Muscle of arm (tissue), 12 donors: ENCODE measurements around the gene PLAC9. TPM values are rescaled to one million over a fixed set of nuclear protein-coding genes. Genes with fewer than 3 reads are reported as not detected.

Source experiments
- DNase-seq: peaks from one replicate; pipeline ENCODE4 v3.0.0-alpha.2; 2013
- polyA plus RNA-seq, 12 donors: library from polyadenylated mRNA; unstranded; fragments of 120-200 nt; gene quantifications; one replicate each; pipeline ENCODE4 v1.2.1, GENCODE V29; 2013; ENCODE audit not compliant: insufficient read length in 12 of 12

Gene PLAC9
- polyA plus RNA-seq, 12 donors = 55.4 to 143 (median 71.3) TPM; not detected in 1

DNA sequence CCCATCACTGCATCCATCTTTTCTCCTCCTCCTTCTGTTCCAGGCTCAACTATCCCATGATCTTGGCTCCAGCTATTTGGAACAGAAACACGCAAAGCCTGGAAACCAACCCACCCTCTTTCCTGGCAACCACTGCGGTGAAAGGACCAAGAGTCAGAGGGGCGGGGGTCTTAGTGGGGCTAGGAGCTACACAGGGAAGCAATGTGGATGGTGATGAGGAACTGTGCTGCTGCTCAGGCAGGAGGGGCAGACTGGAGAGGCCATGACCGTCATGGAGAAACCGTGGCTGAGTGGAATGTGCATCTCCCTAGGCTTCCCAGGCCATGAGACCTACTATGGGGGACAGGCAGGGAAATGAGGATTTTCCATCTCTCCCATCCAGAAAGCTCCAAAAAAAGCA is 25.6 kb downstream of the PLAC9 start:
- DNase-seq = peak; percentile 66

- DNase-seq = peak; percentile 92
Measured at GRCh38 chr10:80158598-80159127, 26.1 kb downstream of the PLAC9 start.

DNA sequence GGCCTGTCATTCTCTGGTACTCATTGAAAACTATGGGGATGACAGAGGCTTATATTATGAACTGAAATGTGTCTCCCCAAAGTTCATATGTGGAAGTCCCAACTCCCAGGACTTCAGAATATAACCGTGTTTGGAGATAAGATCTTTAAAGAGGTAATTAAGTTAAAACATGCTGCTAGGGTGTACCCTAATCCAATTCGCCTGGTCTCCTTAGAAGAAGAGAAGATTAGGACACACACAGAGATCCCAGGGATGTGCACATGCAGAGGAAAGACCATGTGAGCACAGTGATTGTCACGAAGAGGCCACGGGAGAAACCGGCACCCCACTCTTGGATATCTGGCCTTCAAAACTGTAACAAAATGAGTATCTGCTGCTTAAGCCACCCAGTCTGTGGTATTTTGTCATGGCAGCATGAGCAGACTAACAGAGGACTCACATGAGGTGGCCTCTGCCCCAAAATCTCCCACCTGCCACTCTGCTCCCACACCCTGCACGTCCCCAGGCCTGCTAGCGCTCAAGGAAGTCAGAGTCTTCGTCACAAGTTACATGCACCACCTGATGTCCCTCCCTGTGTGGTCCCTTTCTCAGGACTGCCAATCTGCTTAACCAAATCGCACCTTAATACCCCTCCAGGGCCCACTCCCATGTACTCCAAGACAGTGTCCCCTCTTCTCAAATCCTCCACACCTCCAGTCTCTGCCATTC is 26.8 kb downstream of the PLAC9 start:
- DNase-seq = no peak

DNA sequence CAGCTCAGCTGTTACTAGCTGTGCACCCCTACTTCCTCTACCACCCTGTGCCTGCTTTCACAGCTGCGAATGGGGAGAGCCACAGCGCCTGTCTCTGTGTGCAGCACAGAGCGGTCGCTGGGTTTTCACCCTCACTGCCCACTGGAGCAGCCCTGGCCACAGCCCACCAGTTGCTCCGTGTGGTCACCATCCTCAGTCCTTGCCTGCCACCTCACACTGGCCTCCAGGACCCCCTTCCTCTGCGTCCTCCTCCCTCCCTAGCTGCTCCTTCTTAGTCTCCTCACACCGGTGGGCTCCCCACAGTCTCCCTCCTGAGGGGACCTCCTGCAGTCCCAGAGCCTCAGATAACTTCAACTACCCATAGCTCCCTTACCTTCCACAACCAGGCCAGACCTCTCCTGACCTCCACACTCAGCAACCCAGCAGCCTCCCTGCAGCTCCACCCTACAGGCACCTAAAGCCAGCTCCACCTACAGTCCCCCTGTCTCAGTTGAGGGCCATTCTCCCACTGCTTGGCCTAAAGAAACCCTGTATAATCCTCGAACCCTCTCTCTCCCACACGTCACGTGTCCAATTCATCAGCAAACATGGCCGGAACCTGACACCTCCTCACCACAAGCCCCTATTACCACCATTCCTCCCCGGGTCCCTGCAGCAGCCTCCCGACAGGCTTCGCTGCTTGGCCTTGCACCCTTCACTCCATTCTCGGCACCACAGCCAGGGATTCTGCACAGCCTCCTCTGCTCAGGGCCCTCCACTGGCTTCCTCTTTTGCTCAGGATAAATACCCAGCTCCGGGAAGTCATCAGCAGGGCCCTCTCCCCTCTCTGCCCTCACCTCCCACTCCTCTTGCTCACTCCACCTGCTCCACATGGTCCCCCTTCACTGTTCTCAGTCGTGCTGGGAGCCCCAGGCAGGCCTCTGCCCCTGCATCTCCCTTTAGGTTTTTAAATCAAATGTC is 28.1 kb downstream of the PLAC9 start:
- no peak for DNase-seq

DNA sequence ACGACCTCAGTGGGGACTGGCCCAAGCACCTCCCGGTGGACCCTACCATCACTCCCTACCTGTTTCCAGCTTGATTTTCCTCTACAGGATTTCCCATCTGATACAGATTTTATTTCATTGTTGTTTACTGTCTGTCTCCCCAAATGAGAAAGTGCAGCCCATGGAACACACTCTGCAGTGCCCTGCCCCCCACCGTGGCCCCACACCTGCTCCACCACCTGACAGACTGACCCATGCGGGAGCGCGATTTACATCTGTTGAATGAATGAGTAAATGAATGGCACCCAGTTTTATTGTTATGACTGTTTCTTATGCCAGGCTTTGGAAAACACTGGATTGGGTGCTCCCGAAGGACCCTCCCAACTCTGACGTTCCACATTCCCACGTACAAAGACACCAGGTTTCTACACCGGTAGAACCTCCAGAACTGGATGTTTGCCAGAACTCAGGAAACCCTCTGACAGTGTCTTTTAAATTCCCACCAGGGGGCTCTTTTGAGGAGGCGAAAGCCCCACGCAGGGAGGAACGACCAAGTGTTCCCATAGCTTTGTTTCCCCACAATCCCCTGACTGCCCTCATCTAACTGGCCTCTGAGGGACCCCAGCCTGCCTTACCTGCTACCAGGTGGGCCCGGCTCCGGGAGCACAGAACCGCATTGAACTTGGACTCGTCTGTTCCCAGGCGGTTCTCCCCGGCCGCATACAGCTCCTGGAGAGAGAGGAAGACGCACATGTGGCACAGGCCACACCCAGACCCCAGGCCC is 29.0 kb downstream of the PLAC9 start:
- no peak for DNase-seq

GRCh38 chr10:80163741-80164341 is 31.3 kb downstream of the PLAC9 start:
- DNase-seq = no peak

DNA sequence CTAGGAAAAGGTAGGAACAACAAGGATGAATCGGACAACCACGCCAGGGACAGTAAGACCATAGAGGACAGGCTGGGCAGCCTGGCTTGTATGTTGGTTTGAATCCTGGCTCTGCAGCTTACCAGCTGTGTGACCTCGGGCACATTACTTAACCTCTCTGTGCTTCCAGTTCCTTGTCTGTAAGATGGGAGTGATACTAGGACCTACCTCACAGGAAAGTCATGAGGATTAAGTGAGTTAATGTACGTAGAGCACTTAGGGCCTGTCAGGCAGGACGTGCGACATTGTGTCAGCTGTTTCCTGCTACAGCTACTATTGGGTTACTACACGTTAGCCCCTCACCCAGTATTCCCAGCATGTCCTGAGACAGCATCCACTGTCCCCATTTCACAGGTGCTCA is 32.1 kb downstream of the PLAC9 start:
- no peak for DNase-seq

GRCh38 chr10:80165173-80165572 is 32.6 kb downstream of the PLAC9 start:
- no peak for DNase-seq

DNA sequence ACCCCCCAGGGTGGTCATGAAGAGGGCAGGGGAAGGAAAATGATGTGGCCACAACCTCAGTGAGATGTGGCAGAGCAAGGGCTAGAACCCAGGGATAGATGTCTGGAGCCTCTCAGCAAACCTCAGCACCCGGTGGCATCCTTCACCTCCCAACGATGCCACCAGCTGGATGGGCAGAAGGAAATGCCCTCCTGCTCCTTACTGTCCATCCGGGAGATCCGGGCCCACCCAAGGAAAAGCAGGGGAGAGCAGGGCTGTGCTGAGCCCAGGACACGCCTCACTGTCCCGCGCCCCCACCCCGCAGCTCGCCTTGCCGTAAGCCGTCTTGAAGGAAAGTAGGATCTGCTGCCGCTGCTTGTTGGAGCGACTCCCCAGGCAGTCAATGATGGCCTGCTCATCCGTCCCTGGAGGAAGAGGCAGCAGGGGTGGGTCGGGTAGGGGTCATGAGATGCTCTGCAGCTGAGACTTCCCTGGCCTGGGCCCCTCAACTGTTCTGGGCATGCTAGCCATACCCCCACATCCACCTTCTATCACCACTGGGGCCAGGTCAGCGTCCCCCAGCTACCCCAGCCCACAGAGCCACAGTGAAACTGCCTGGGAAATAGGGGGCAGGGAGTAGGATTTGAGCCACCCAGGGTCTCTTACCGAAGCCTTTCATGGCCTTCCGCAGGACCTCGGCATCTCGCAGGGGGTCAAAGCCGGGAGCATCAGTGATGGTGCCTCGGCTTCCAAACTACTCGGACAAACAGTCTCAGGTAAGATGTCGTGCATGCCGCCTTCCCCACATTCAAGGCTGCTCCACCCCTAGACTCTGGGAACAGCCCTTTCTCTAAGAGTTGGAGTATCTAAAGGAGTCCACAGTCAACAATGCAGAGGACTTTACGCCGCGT is 34.3 kb downstream of the PLAC9 start:
- DNase-seq = no peak

GRCh38 chr10:80167471-80168161 is 35.1 kb downstream of the PLAC9 start:
- DNase-seq = no peak

GRCh38 chr10:80168162-80168511 is 35.6 kb downstream of the PLAC9 start:
- DNase-seq = no peak

GRCh38 chr10:80168679-80169380 is 36.3 kb downstream of the PLAC9 start:
- no peak for DNase-seq

GRCh38 chr10:80170026-80170425 is 37.5 kb downstream of the PLAC9 start:
- no peak for DNase-seq

DNA sequence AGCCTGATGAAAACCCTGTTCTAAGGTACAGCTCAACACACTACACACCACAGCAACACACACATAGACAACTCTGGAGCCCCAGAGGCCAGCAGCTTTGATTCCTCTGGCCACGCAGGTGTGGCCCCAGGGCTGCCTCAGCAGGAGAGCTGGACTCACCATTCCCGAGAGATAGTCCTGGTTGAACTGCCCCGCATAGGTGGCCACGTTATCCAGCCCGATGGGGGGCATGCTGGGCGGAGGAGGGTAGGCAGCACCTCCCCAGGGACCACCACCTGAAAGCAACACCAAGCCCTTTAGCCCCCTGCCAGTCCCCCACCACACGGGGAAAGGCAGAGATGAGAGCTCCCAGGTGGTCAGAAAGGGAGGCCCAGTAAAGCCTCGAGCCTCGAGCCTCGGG is 38.1 kb downstream of the PLAC9 start:
- DNase-seq = no peak

DNA sequence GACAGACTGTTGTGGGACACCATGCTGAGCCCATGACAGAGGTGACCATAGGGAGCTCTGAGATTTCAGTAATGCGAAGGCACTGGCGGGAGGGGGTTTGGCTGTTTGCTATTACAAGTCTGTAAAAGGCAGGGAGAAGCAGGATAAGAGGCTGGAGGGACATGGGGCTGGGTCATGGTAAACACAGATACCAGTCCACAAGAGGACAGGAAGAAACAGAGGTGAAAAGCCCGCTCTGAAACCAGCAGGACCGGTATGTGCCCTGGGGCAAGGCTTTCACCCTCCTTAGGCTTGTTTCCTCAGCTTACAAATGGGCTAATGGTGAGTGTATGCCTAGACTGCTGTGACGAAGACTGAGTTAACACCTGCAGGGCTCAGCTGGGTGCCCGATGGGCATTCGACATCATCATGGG is 38.7 kb downstream of the PLAC9 start:
- DNase-seq = no peak

GRCh38 chr10:80172896-80173295 is 40.4 kb downstream of the PLAC9 start:
- DNase-seq = no peak

DNA sequence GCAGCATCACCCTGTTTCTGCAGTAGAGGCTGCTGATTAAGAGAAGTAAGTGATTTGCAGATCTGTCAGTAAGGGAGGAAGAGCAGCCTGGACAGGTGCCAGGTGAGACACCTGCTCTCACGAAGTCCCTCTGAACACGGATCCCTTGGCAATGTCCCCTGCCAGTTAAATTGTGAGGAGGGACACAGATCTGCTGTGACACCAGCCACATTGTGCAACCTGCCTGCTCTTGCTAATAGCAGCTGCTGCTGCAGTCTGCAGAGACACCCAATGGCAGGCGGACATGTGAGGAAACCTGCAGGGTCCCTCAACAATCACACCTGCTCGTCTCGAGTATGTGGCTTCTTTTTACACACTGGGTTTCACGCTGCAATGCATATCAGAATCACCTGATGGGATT is 40.9 kb downstream of the PLAC9 start:
- no peak for DNase-seq

GRCh38 chr10:80174641-80175395 is 42.3 kb downstream of the PLAC9 start:
- no peak for DNase-seq

DNA sequence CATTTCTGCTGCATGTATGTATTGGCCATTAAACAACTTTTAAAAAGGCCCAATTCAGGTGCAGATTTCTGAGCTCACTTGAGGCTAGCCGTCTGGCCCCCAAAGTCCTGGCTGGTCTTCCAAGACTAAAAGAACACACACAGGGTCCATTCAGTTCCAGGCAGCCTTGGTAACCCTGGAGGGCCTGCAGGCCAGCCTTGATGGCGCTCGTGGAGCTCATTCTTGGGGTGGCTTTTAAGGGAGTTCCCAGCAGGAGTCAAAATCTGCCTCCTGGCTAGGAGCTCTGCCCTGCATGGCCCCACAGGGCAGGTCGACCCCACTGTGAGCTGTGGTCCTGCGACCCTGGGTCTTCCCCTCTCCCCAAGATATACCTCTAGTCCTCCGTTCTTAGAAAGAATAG is 44.0 kb downstream of the PLAC9 start:
- DNase-seq = no peak
